ENCODE measurements around the gene GTPBP3.

The GTPBP3 gene

DNA sequence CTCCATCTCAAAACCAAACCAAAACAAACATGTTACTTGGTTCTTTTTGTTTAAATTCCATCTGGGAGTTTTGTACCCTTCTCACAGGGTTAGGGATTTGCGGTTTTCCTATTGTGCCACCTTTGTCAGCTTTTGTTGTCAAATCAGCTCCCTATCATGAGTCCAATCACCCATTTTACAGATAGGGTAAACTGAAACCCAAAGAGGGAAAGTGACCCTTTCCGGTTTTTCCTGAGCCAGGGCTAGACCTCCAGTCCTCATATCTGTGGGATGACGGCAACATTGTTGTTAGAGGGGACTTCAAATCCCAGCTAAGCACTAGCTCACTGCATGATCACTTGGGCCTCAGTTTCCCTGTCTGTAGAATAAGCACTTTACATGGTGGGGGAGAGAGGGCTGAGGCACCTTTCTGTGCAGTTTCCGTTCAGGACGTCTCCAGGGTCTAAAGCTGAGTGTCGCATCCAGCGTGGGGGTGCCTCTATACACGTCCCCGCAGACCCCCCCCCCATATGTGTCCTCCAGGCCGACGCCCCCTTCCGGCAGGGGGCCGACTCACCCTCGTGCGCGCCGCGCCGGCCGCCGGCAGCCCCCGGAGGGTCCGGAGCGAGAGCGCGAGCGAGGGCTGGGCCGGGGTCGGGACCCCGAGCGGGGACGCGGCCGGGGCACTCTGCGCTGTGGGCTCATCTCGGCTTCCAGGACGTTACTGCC is 52.8 kb downstream of the GTPBP3 start:
- no peak for DNase-seq (ENCODE audit: low spot score)
- Histone ChIP-seq H3K4ac (ENCODE audit: low read length) (no peak overlapping the region), H3K79me1 (ENCODE audit: low read depth, low read length) (peaks cover 1% of the 10 kb centered on the region), H3K36me3 (replicated peaks in 1 of 2; ENCODE audit: control insufficient read depth in 2 of 2, insufficient read depth in 2 of 2, low read length in 2 of 2) (no peaks in the 10 kb centered on the region), H3K4me2 (ENCODE audit: insufficient read depth, low read length, poor library complexity, severe bottlenecking) (peak overlapping the region; percentile 85), H3K18ac (ENCODE audit: low read length) (peak overlapping the region; percentile 78), H2BK5ac (ENCODE audit: low read length) (peak overlapping the region; percentile 42), H3K14ac (ENCODE audit: low read length) (no peak overlapping the region), H3K4me3 (ENCODE audit: low read length in 2 of 2) (peak overlapping the region; percentile 47 to 75), H2BK12ac (ENCODE audit: low read length) (no peak overlapping the region), H2AFZ (ENCODE audit: low read length) (peak overlapping the region; percentile 92), H2BK15ac (ENCODE audit: low read length) (no peak overlapping the region), H2AK5ac (ENCODE audit: low read depth, low read length) (peak overlapping the region; percentile 64), H3K4me1 (ENCODE audit: control insufficient read depth in 2 of 2, insufficient read depth in 1 of 2, low read depth in 1 of 2, low read length in 2 of 2) (peaks cover 3 to 4% of the 10 kb centered on the region in 2 donors), H2BK120ac (ENCODE audit: low read depth, low read length) (no peak overlapping the region), H4K8ac (ENCODE audit: low read depth, low read length) (no peak overlapping the region), H3K27ac (replicated peaks; ENCODE audit: low read length) (peak overlapping the region; percentile 66), H4K91ac (ENCODE audit: low read depth, low read length, poor library complexity) (no peak overlapping the region), H3K23ac (ENCODE audit: low read depth, low read length, poor library complexity) (peak overlapping the region; percentile 5), H3K9me3 (replicated peaks in 1 of 2; ENCODE audit: control insufficient read depth in 2 of 2, insufficient read depth in 1 of 2, low read depth in 1 of 2, low read length in 2 of 2) (peaks cover 0 to 5% of the 10 kb centered on the region in 2 donors), H3K9ac (ENCODE audit: low read depth, low read length, poor library complexity) (peak overlapping the region; percentile 71), H3K27me3 (ENCODE audit: control insufficient read depth in 3 of 3, insufficient read depth in 3 of 3, low read depth in 1 of 3, low read length in 3 of 3) (peaks cover 0 to 8% (median 5%) of the 10 kb centered on the region in 3 experiments)
- no CpG with 5 or more reads among the region's 37 CpGs for WGBS, 2 donors (ENCODE audit: extremely low coverage in 2 of 2, insufficient read length in 2 of 2, insufficient replicate concordance in 1 of 2)

- peak overlapping the region; percentile 85 for H3K4me2 ChIP-seq (ENCODE audit: insufficient read depth, low read length, poor library complexity, severe bottlenecking)
- DNase-seq (ENCODE audit: low spot score) = peak; percentile 90
- peaks cover 1% of the 10 kb centered on the region for H3K79me1 ChIP-seq (ENCODE audit: low read depth, low read length)
- no peak overlapping the region for H3K14ac ChIP-seq (ENCODE audit: low read length)
- peak overlapping the region; percentile 64 for H2AK5ac ChIP-seq (ENCODE audit: low read depth, low read length)
- no peaks in the 10 kb centered on the region for H3K36me3 ChIP-seq (replicated peaks in 1 of 2; ENCODE audit: control insufficient read depth in 2 of 2, insufficient read depth in 2 of 2, low read length in 2 of 2)
- H3K27ac ChIP-seq (replicated peaks; ENCODE audit: low read length) = peak overlapping the region; percentile 66
- H3K27me3 ChIP-seq (ENCODE audit: control insufficient read depth in 3 of 3, insufficient read depth in 3 of 3, low read depth in 1 of 3, low read length in 3 of 3) = peaks cover 0 to 8% (median 5%) of the 10 kb centered on the region in 3 experiments
- H2AFZ ChIP-seq (ENCODE audit: low read length) = peak overlapping the region; percentile 92
- WGBS, 2 donors (ENCODE audit: extremely low coverage in 2 of 2, insufficient read length in 2 of 2, insufficient replicate concordance in 1 of 2) = no CpG with 5 or more reads among the region's 50 CpGs
- H2BK120ac ChIP-seq (ENCODE audit: low read depth, low read length) = no peak overlapping the region
- H2BK15ac ChIP-seq (ENCODE audit: low read length) = no peak overlapping the region
- peak overlapping the region; percentile 42 for H2BK5ac ChIP-seq (ENCODE audit: low read length)
- no peak overlapping the region for H4K8ac ChIP-seq (ENCODE audit: low read depth, low read length)
- no peak overlapping the region for H4K91ac ChIP-seq (ENCODE audit: low read depth, low read length, poor library complexity)
- H3K4me3 ChIP-seq (ENCODE audit: low read length in 2 of 2) = peak overlapping the region; percentile 47 to 75
- H3K9ac ChIP-seq (ENCODE audit: low read depth, low read length, poor library complexity) = peak overlapping the region; percentile 71
- peaks cover 3 to 4% of the 10 kb centered on the region in 2 donors for H3K4me1 ChIP-seq (ENCODE audit: control insufficient read depth in 2 of 2, insufficient read depth in 1 of 2, low read depth in 1 of 2, low read length in 2 of 2)
- peak overlapping the region; percentile 93 for H2BK12ac ChIP-seq (ENCODE audit: low read length)
- peak overlapping the region; percentile 51 for H3K23ac ChIP-seq (ENCODE audit: low read depth, low read length, poor library complexity)
- peaks cover 0 to 5% of the 10 kb centered on the region in 2 donors for H3K9me3 ChIP-seq (replicated peaks in 1 of 2; ENCODE audit: control insufficient read depth in 2 of 2, insufficient read depth in 1 of 2, low read depth in 1 of 2, low read length in 2 of 2)
- peak overlapping the region; percentile 78 for H3K18ac ChIP-seq (ENCODE audit: low read length)
- H3K4ac ChIP-seq (ENCODE audit: low read length) = no peak overlapping the region
Measured at GRCh38 chr19:17390665-17391370, 53.5 kb downstream of the GTPBP3 start.

- no peak overlapping the region for H4K8ac ChIP-seq (ENCODE audit: low read depth, low read length)
- no peak overlapping the region for H2AK5ac ChIP-seq (ENCODE audit: low read depth, low read length)
- no CpG with 5 or more reads among the region's 26 CpGs for WGBS, 2 donors (ENCODE audit: extremely low coverage in 2 of 2, insufficient read length in 2 of 2, insufficient replicate concordance in 1 of 2)
- H3K27ac ChIP-seq (replicated peaks; ENCODE audit: low read length) = no peak overlapping the region
- H3K4me2 ChIP-seq (ENCODE audit: insufficient read depth, low read length, poor library complexity, severe bottlenecking) = peak overlapping the region; percentile 59
- no peak overlapping the region for H2BK15ac ChIP-seq (ENCODE audit: low read length)
- H3K18ac ChIP-seq (ENCODE audit: low read length) = peak overlapping the region; percentile 32
- DNase-seq (ENCODE audit: low spot score) = no peak
- H3K9ac ChIP-seq (ENCODE audit: low read depth, low read length, poor library complexity) = no peak overlapping the region
- no peak overlapping the region for H3K4ac ChIP-seq (ENCODE audit: low read length)
- H3K79me1 ChIP-seq (ENCODE audit: low read depth, low read length) = peaks cover 1% of the 10 kb centered on the region
- H3K9me3 ChIP-seq (replicated peaks in 1 of 2; ENCODE audit: control insufficient read depth in 2 of 2, insufficient read depth in 1 of 2, low read depth in 1 of 2, low read length in 2 of 2) = peaks cover 0 to 5% of the 10 kb centered on the region in 2 donors
- H2AFZ ChIP-seq (ENCODE audit: low read length) = peak overlapping the region; percentile 85
- no peak overlapping the region for H2BK120ac ChIP-seq (ENCODE audit: low read depth, low read length)
- peaks cover 0 to 8% (median 5%) of the 10 kb centered on the region in 3 experiments for H3K27me3 ChIP-seq (ENCODE audit: control insufficient read depth in 3 of 3, insufficient read depth in 3 of 3, low read depth in 1 of 3, low read length in 3 of 3)
- H2BK12ac ChIP-seq (ENCODE audit: low read length) = no peak overlapping the region
- H3K4me1 ChIP-seq (ENCODE audit: control insufficient read depth in 2 of 2, insufficient read depth in 1 of 2, low read depth in 1 of 2, low read length in 2 of 2) = peaks cover 3 to 4% of the 10 kb centered on the region in 2 donors
- no peak overlapping the region for H4K91ac ChIP-seq (ENCODE audit: low read depth, low read length, poor library complexity)
- peak overlapping the region; percentile 47 to 53 for H3K4me3 ChIP-seq (ENCODE audit: low read length in 2 of 2)
- H3K36me3 ChIP-seq (replicated peaks in 1 of 2; ENCODE audit: control insufficient read depth in 2 of 2, insufficient read depth in 2 of 2, low read length in 2 of 2) = no peaks in the 10 kb centered on the region
- peak overlapping the region; percentile 51 for H3K23ac ChIP-seq (ENCODE audit: low read depth, low read length, poor library complexity)
- H3K14ac ChIP-seq (ENCODE audit: low read length) = no peak overlapping the region
- H2BK5ac ChIP-seq (ENCODE audit: low read length) = no peak overlapping the region
Measured at GRCh38 chr19:17391371-17392151, 54.2 kb downstream of the GTPBP3 start.
